ENCODE measurements around the gene CPA1. TPM values are rescaled to one million over a fixed set of nuclear protein-coding genes. Genes with fewer than 3 reads are reported as not detected.

CPA1 gene
- total RNA-seq, 1 experiment from 2014 or later, result not detected

DNA sequence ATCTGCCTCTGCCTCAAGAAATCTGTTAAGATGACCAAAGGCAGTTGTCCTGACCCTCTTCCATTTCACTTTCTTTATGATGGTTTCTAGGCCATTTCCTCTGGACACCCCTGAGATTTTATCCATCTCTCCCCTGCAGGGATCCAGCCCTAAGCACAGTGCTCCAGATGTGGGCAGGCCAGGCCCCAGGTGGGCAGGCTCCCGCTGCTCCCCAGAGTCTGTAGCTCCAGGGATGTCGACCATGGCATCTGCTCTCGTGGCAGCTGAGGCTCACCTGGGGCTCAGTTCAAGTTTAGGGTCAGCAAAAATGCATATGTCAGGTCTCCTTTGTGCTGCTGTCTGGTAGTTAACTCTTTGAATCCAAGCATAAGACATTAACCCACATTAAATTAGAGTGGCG is 48.7 kb downstream of the CPA1 start:
- Histone ChIP-seq H3K79me1 (ENCODE audit: insufficient read depth, low read depth, low read length, poor library complexity, severe bottlenecking) (no peaks in the 10 kb centered on the region), H3K4ac (ENCODE audit: low read depth, low read length) (no peak overlapping the region), H3K79me2 (ENCODE audit: insufficient read depth, low read length) (no peaks in the 10 kb centered on the region), H3K23ac (ENCODE audit: insufficient read length, low read depth, low read length) (no peak overlapping the region), H2AFZ (ENCODE audit: low read length) (no peak overlapping the region), H2BK120ac (ENCODE audit: low read depth, low read length, poor library complexity, severe bottlenecking) (no peak overlapping the region), H4K8ac (replicated peaks; ENCODE audit: insufficient read length, low read depth, low read length) (no peak overlapping the region), H4K20me1 (ENCODE audit: control insufficient read depth, insufficient read depth, insufficient read length) (no peaks in the 10 kb centered on the region), H3K4me1 (ENCODE audit: insufficient read depth, low read length) (no peaks in the 10 kb centered on the region; the same call in 1 of the 2 replicates), H4K91ac (ENCODE audit: insufficient read length, low read depth, low read length) (no peak overlapping the region), H2BK12ac (ENCODE audit: insufficient read length, low read depth, low read length) (no peak overlapping the region), H2BK20ac (ENCODE audit: low read depth, low read length, poor library complexity, severe bottlenecking) (no peak overlapping the region), H3K56ac (ENCODE audit: insufficient read length, low read depth, low read length) (no peak overlapping the region), H2AK5ac (ENCODE audit: insufficient read length, low read length) (no peak overlapping the region), H3K27me3 (ENCODE audit: insufficient read depth, low read length) (no peaks in the 10 kb centered on the region), H3K18ac (ENCODE audit: insufficient read length, low read depth, low read length) (no peak overlapping the region), H3K4me2 (ENCODE audit: insufficient read depth, insufficient read length, low read length) (no peak overlapping the region), H3K23me2 (ENCODE audit: insufficient read length, low read depth, low read length, poor library complexity, severe bottlenecking) (no peaks in the 10 kb centered on the region), H2BK5ac (ENCODE audit: insufficient read length, low read length) (no peak overlapping the region), H3K27ac (ENCODE audit: insufficient read length, low read depth, low read length) (no peak overlapping the region), H2BK15ac (ENCODE audit: low read depth, low read length) (no peak overlapping the region), H3K9me3 (ENCODE audit: control insufficient read depth, low read depth, low read length) (no peaks in the 10 kb centered on the region), H3K14ac (ENCODE audit: insufficient read depth, low read length) (no peak overlapping the region), H3K9ac (ENCODE audit: extremely low read depth, insufficient read length, low read length) (no peak overlapping the region), H3T11ph (ENCODE audit: low read length) (no peak overlapping the region), H4K5ac (ENCODE audit: insufficient read length, low read depth, low read length) (no peak overlapping the region)
- TF ChIP-seq, protein P1, sequence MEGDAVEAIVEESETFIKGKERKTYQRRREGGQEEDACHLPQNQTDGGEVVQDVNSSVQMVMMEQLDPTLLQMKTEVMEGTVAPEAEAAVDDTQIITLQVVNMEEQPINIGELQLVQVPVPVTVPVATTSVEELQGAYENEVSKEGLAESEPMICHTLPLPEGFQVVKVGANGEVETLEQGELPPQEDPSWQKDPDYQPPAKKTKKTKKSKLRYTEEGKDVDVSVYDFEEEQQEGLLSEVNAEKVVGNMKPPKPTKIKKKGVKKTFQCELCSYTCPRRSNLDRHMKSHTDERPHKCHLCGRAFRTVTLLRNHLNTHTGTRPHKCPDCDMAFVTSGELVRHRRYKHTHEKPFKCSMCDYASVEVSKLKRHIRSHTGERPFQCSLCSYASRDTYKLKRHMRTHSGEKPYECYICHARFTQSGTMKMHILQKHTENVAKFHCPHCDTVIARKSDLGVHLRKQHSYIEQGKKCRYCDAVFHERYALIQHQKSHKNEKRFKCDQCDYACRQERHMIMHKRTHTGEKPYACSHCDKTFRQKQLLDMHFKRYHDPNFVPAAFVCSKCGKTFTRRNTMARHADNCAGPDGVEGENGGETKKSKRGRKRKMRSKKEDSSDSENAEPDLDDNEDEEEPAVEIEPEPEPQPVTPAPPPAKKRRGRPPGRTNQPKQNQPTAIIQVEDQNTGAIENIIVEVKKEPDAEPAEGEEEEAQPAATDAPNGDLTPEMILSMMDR (conservative IDR thresholded peaks at IDR 0.05), result no peak
- H3K27me3 Mint-ChIP-seq (ENCODE audit: low read depth), result no peaks in the 10 kb centered on the region
- peak overlapping the region in 1 of 3 experiments; percentile 16; a peak in 1 of 7 replicates for H3K27ac Mint-ChIP-seq
- H3K9me3 Mint-ChIP-seq, result no peaks in the 10 kb centered on the region
- no peaks in the 10 kb centered on the region; a peak in 1 of 7 replicates for H3K36me3 Mint-ChIP-seq (ENCODE audit: insufficient read depth in 1 of 3, low read depth in 3 of 3)
- H3K4me1 Mint-ChIP-seq, result peaks cover 0 to 4% of the 10 kb centered on the region in 2 experiments; a peak in 2 of 4 replicates
- H3K4me3 Mint-ChIP-seq, result no peak overlapping the region
- DNase-seq, result no peak
- no CpG with 5 or more reads among the region's 4 CpGs for WGBS (ENCODE audit: extremely low coverage, insufficient read length, low lambda C conversion rate)
